Neural progenitor cell (in vitro differentiated cells): Measurements from ENCODE around the gene NLK. TPM values are rescaled to one million over a fixed set of nuclear protein-coding genes. Genes with fewer than 3 reads are reported as not detected.
A peak's percentile ranks its signal among the peaks of the same experiment; 100 is the strongest.

Experiments used
- DNase-seq: peaks from one replicate; pipeline ENCODE4 v3.0.0-alpha.2; 2016; ENCODE audit warnings: low spot score
- H2AFZ ChIP-seq: fragments of 200-600 bp; sonication (generic); replicated peaks from 2 replicates; pipeline ENCODE4 v1.6.1; 2016; ENCODE audit warnings: antibody characterized with exemption
- H3F3A ChIP-seq: fragments of 200-600 bp; sonication (generic); 2 replicates; pipeline ENCODE4 v1.6.1; 2016; ENCODE audit warnings: antibody characterized with exemption, low read depth
- H3K27ac ChIP-seq: fragments of 200-600 bp; sonication (generic); 2 replicates; pipeline ENCODE4 v1.5.1; 2016; ENCODE audit warnings: mild to moderate bottlenecking
- H3K27me3 ChIP-seq: fragments of 200-600 bp; sonication (generic); 2 replicates; pipeline ENCODE4 v1.6.1; 2016; ENCODE audit warnings: mild to moderate bottlenecking, moderate library complexity
- H3K36me3 ChIP-seq: fragments of 200-600 bp; sonication (generic); 2 replicates; pipeline ENCODE4 v1.5.1; 2016
- H3K4me1 ChIP-seq: fragments of 200-600 bp; sonication (generic); 2 replicates; pipeline ENCODE4 v1.6.1; 2016; ENCODE audit warnings: mixed run types
- H3K4me2 ChIP-seq: fragments of 200-600 bp; sonication (generic); 2 replicates; pipeline ENCODE4 v1.6.1; 2016
- H3K4me3 ChIP-seq: fragments of 200-600 bp; sonication (generic); 2 replicates; pipeline ENCODE4 v1.5.1; 2016
- H3K79me2 ChIP-seq: fragments of 200-600 bp; sonication (generic); 2 replicates; pipeline ENCODE4 v1.6.1; 2016; ENCODE audit warnings: low read depth
- H3K9ac ChIP-seq: fragments of 200-600 bp; sonication (generic); 2 replicates; pipeline ENCODE4 v1.6.1; 2016
- H3K9me3 ChIP-seq: fragments of 200-600 bp; sonication (generic); 2 replicates; pipeline ENCODE4 v1.5.1; 2016; ENCODE audit warnings: low read depth
- H4K20me1 ChIP-seq: fragments of 200-600 bp; sonication (generic); 2 replicates; pipeline ENCODE4 v1.6.1; 2016; ENCODE audit warnings: low read depth
- H3K27ac Mint-ChIP-seq: 3 replicates; pipeline ENCODE4 v1.8.0; 2021; ENCODE audit warnings: mixed read lengths
- H3K27me3 Mint-ChIP-seq: 2 replicates; pipeline ENCODE4 v1.8.0; 2022; ENCODE audit warnings: low read depth, mild to moderate bottlenecking, inconsistent platforms, moderate library complexity, mixed read lengths; ENCODE audit not compliant: insufficient read depth
- H3K36me3 Mint-ChIP-seq: 3 replicates; pipeline ENCODE4 v1.8.0; 2021; ENCODE audit warnings: mixed read lengths
- H3K4me1 Mint-ChIP-seq: 3 replicates; pipeline ENCODE4 v1.8.0; 2021; ENCODE audit warnings: mixed read lengths
- H3K4me3 Mint-ChIP-seq: 3 replicates; pipeline ENCODE4 v1.8.0; 2021; ENCODE audit warnings: mild to moderate bottlenecking, moderate library complexity, mixed read lengths
- H3K9me3 Mint-ChIP-seq: 3 replicates; pipeline ENCODE4 v1.8.0; 2020; ENCODE audit warnings: mixed read lengths
- EZH2 ChIP-seq: fragments of 200-600 bp; sonication (generic); IDR thresholded peaks from 2 replicates; pipeline ENCODE4 v1.6.1; 2017; ENCODE audit warnings: antibody characterized with exemption, mild to moderate bottlenecking, moderate library complexity
- EZH2phosphoT487 ChIP-seq: fragments of 200-600 bp; sonication (generic); IDR thresholded peaks from 2 replicates; pipeline ENCODE4 v1.6.1; 2017; ENCODE audit warnings: antibody characterized with exemption
- total RNA-seq: library from RNA; depleted of rRNA; stranded (reverse); fragments of >200 nt; gene quantifications from 2 replicates; pipeline ENCODE4 v1.2.3, GENCODE V29; 2015; ENCODE audit warnings: low replicate concordance
- TF ChIP-seq, protein P1 (sequence below): fragments of 200-600 bp; sonication (generic); IDR thresholded peaks from 2 replicates; pipeline ENCODE4 v1.5.1; 2017; ENCODE audit warnings: antibody characterized with exemption, mild to moderate bottlenecking

Gene NLK
- total RNA-seq, 1 donor from 2014 or later, result 61.7 TPM

DNA sequence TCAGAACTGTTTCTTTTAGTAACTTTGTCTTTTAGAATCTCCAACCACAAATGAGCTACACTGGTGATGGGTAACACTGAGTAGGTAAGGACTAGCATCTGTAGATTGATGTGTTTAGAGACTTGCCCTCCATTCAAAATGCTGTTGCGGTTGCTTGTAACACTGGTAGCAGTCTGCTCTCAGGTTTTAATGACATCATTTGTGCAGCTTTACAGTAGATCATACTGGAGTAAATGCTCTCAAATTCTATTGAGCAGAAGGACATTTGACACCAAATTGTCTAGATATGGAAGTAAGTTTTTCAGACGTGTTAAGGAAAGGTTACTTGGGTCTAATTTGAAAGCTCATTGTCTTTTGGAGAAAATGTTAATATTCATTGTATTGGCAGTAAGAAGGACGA, 98.8 kb downstream of the NLK start:
- Histone ChIP-seq H3K36me3 (no peaks in the 10 kb centered on the region), H2AFZ (no peak overlapping the region), H3K4me1 (peaks cover 7% of the 10 kb centered on the region), H3K27me3 (no peaks in the 10 kb centered on the region), H3K4me3 (no peak overlapping the region), H3K79me2 (no peaks in the 10 kb centered on the region), H3K4me2 (no peak overlapping the region), H3K27ac (no peak overlapping the region), H3K9me3 (no peaks in the 10 kb centered on the region), H4K20me1 (peaks cover 7% of the 10 kb centered on the region), H3K9ac (no peak overlapping the region), H3F3A (no peaks in the 10 kb centered on the region)
- Mint-ChIP-seq H3K36me3 (no peaks in the 10 kb centered on the region), H3K27me3 (no peaks in the 10 kb centered on the region), H3K9me3 (no peaks in the 10 kb centered on the region), H3K4me1 (peaks cover 36% of the 10 kb centered on the region), H3K4me3 (no peak overlapping the region), H3K27ac (no peak overlapping the region)
- DNase-seq, result no peak
- TF ChIP-seq, protein P1, sequence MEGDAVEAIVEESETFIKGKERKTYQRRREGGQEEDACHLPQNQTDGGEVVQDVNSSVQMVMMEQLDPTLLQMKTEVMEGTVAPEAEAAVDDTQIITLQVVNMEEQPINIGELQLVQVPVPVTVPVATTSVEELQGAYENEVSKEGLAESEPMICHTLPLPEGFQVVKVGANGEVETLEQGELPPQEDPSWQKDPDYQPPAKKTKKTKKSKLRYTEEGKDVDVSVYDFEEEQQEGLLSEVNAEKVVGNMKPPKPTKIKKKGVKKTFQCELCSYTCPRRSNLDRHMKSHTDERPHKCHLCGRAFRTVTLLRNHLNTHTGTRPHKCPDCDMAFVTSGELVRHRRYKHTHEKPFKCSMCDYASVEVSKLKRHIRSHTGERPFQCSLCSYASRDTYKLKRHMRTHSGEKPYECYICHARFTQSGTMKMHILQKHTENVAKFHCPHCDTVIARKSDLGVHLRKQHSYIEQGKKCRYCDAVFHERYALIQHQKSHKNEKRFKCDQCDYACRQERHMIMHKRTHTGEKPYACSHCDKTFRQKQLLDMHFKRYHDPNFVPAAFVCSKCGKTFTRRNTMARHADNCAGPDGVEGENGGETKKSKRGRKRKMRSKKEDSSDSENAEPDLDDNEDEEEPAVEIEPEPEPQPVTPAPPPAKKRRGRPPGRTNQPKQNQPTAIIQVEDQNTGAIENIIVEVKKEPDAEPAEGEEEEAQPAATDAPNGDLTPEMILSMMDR, result no peak
- no peak for TF ChIP-seq EZH2
- TF ChIP-seq EZH2phosphoT487, result no peak

- H3K36me3 Mint-ChIP-seq, result no peaks in the 10 kb centered on the region
- Histone ChIP-seq H4K20me1 (peaks cover 7% of the 10 kb centered on the region), H3F3A (no peaks in the 10 kb centered on the region), H3K9ac (no peak overlapping the region), H3K79me2 (no peaks in the 10 kb centered on the region), H3K27me3 (no peaks in the 10 kb centered on the region), H3K9me3 (no peaks in the 10 kb centered on the region), H3K27ac (peak overlapping the region; percentile 8), H2AFZ (no peak overlapping the region), H3K36me3 (no peaks in the 10 kb centered on the region), H3K4me3 (no peak overlapping the region), H3K4me2 (no peak overlapping the region), H3K4me1 (peaks cover 7% of the 10 kb centered on the region)
- H3K9me3 Mint-ChIP-seq, result no peaks in the 10 kb centered on the region
- peaks cover 36% of the 10 kb centered on the region for H3K4me1 Mint-ChIP-seq
- H3K27me3 Mint-ChIP-seq, result no peaks in the 10 kb centered on the region
- H3K27ac Mint-ChIP-seq, result no peak overlapping the region
- DNase-seq, result no peak
- TF ChIP-seq, protein P1, result no peak
- TF ChIP-seq EZH2 (no peak), EZH2phosphoT487 (no peak)
- no peak overlapping the region for H3K4me3 Mint-ChIP-seq
These were observed 99.3 kb downstream of the NLK start for GRCh38 chr17:28141773-28142172.

DNA sequence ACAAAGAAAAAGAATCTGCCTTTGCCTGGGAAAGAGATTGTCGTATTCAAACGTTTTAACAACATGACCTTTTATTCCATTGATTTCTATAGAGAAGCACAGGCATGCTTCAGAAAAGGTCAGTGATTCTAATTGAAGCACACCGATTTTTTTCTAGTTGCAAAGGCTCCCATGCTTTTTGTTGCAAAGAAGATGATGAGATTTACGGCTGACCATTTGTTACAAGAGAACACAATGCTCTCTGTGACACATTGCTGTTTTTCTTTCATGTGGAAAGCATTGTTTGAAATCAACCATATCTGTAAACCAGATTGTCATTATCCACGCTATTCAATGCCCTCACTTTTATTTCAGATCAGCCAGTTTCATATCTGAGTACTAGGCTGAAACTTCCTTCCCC, 99.8 kb downstream of the NLK start:
- no peak overlapping the region for H2AFZ ChIP-seq
- H3K9me3 ChIP-seq, result no peaks in the 10 kb centered on the region
- Mint-ChIP-seq H3K9me3 (no peaks in the 10 kb centered on the region), H3K27ac (peak overlapping the region; percentile 29), H3K4me3 (no peak overlapping the region), H3K36me3 (no peaks in the 10 kb centered on the region), H3K4me1 (peaks cover 38% of the 10 kb centered on the region), H3K27me3 (no peaks in the 10 kb centered on the region)
- H3K27ac ChIP-seq, result peak overlapping the region; percentile 8
- H3K4me3 ChIP-seq, result no peak overlapping the region
- peaks cover 7% of the 10 kb centered on the region for H3K4me1 ChIP-seq
- H3F3A ChIP-seq, result no peaks in the 10 kb centered on the region
- peak; percentile 12 for DNase-seq
- no peaks in the 10 kb centered on the region for H3K79me2 ChIP-seq
- peaks cover 7% of the 10 kb centered on the region for H4K20me1 ChIP-seq
- H3K9ac ChIP-seq, result no peak overlapping the region
- H3K4me2 ChIP-seq, result no peak overlapping the region
- no peaks in the 10 kb centered on the region for H3K36me3 ChIP-seq
- TF ChIP-seq, protein P1, result no peak
- TF ChIP-seq EZH2phosphoT487 (no peak), EZH2 (no peak)
- no peaks in the 10 kb centered on the region for H3K27me3 ChIP-seq
